Right lobe of liver (tissue), 4 donors: ENCODE results near the gene GRM2.

Experiments used
- CTCF ChIP-seq, 4 donors: fragments of 200-600 bp in 3 of 4; fragments of 450-650 bp in 1 of 4; IDR thresholded peaks; one replicate each; pipeline versions ENCODE4 v1.5.1 to v1.8.0; 2016 to 2022; ENCODE audit warnings: antibody characterized with exemption in 4 of 4, mild to moderate bottlenecking in 2 of 4
- POLR2A ChIP-seq: fragments of 450-650 bp; IDR thresholded peaks from one replicate; pipeline ENCODE4 v1.6.1; 2017; ENCODE audit warnings: antibody characterized with exemption, mild to moderate bottlenecking
- donor health status: DM: no; HTN: no; CAD: no.
- donor health status: DM: no; HTN: no; CAD: no.
- donor health status: DM: no; HTN: yes; CAD: no.

- TF ChIP-seq POLR2A: no peak
- TF ChIP-seq CTCF (IDR thresholded peaks at IDR 0.05): no peak
These were observed 15.5 kb downstream of the GRM2 start for GRCh38 chr3:51722362-51722761.
